ENCODE data around the gene VPS11.
"Not testable (repeated sequence)": the region's sequence is repeated elsewhere in the genome, so short reads cannot be mapped to it uniquely, and the experiment has no call there.

Gene VPS11

GRCh38 chr11:119038884-119039283 is 28.7 kb upstream of the VPS11 start:
- no peak for DNase-seq (ENCODE audit: low read depth in 3 of 3)

DNA sequence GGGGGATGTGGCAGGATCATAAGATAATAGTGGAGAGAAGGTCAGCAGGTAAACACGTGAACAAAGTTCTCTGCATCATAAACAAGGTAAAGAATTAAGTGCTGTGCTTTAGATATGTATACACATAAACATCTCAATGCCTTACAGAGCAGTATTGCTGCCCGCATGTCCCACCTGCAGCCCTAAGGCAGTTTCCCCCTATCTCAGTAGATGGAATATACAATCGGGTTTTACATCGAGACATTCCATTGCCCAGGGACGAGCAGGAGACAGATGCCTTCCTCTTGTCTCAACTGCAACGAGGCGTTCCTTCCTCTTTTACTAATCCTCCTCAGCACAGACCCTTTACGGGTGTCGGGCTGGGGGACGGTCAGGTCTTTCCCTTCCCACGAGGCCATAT is 28.1 kb upstream of the VPS11 start:
- DNase-seq (ENCODE audit: low read depth in 3 of 3): not testable (repeated sequence)

DNA sequence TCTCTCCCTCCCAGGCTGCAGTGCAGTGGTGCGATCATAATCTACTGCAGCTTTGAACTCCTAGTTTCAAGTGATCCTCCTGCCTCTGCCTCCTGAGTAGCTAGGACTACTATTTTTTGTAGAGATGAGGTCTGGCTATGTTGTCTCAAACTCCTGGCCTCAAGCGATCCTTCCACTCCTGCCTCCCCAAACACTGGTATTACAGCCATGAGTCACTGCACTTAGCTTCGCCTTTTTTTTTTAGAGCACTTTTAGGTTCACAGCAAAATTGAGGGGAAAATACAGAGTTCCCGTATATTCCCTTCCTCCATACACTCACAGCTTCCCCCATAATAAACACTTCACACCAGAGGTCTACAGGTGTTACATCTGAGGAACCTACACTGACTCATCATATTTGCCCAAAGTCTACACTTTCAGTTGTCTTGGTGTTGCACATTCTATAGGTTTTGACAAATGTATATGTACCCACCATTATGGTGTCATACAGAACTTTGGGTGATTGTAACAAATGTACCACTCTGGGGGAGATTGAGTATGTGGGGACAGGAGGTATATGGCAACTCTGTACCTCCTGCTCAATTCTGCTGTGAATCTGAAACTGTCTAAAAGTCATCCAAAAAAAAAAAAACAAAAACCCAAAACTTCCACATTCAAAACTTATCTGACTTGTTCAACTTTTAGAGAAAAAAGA is 25.6 kb upstream of the VPS11 start:
- no peak for DNase-seq (ENCODE audit: low read depth in 3 of 3)

- no peak for DNase-seq (ENCODE audit: low read depth in 3 of 3)
These were observed 24.7 kb upstream of the VPS11 start for GRCh38 chr11:119042927-119043326.

DNA sequence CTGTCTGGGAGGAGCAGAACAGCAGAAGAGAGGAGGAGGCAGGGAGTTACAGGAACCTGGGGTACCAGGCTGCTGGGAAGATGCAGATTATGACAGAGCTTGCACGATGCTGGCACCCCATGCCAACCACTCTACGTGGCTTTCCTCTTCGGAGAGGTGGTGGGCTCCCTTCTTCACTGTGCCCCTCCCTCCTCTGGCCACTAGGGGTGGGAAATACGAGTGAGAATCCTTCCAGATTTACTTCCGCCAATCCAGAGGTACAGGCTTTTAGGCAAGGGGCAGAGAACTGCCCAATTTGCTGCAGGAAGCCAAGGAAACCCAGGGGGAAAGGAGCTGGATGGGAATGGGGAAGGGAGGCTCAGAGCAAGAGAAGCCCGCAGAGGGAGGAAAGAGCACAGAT is 22.9 kb upstream of the VPS11 start:
- DNase-seq (ENCODE audit: low read depth in 3 of 3): no peak

- no peak for DNase-seq (ENCODE audit: low read depth in 3 of 3)
These were observed 21.1 kb upstream of the VPS11 start for GRCh38 chr11:119046489-119046888.

DNA sequence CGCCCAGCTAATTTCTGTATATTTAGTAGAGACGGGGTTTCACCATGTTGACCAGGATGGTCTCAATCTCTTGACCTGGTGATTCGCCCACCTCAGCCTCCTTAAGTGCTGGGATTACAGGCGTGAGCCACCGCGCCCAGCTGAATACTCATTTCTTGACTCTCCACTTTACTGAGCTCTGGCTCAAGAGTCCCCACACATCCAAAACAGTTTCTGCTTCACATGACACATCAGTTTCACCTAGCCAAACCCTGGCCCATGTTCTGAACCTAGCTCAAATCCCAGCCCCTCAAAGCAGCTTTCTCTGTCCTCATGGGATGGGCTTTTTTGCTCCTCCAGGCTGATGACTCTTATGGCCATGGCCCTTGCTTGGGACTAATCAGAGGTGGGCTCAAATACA is 20.4 kb upstream of the VPS11 start:
- DNase-seq (ENCODE audit: low read depth in 3 of 3): no peak

DNA sequence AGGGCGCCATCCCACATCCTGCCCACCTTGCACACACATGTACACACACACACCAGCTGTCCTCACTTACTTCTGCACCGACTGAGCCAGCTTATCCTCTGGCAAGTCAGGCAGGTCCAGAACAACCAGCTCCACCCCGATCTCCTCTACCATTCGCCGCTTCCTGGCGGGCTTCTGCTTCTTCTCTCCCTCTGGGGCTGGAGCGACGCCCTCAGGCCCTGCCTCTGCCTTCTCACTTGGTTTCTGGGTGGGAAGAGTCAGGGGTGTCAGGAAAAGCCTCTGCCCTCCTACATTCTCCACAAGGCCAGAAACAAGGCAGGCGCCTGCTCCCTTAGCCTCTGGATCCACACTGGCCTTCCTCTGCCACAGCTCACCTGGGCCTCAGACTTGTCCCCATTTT is 19.0 kb upstream of the VPS11 start:
- no peak for DNase-seq (ENCODE audit: low read depth in 3 of 3)

DNA sequence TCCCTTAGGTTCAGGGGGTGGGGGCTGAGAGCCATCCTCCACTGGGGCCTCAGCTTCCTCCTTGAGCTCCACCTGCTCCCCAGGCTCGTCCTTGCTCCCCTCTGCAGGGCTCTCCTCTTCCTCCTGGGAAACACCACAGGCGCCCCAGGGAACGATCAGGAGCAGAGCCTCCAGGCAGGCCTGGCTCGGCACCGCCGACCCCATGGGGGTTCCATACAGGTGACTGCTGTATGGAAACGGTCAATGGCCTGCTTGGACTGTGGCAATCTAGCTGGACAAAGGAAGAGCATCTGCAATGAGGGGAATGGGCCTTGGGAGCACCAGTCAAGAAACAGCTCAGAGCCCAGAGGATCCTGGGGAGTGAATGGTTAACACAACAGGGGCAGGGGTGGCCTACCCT is 18.5 kb upstream of the VPS11 start:
- DNase-seq (ENCODE audit: low read depth in 3 of 3): no peak

GRCh38 chr11:119051440-119052162 is 16.0 kb upstream of the VPS11 start:
- no peak for DNase-seq (ENCODE audit: low read depth in 3 of 3)

GRCh38 chr11:119052163-119052814 is 15.3 kb upstream of the VPS11 start:
- DNase-seq (ENCODE audit: low read depth in 3 of 3): no peak

DNA sequence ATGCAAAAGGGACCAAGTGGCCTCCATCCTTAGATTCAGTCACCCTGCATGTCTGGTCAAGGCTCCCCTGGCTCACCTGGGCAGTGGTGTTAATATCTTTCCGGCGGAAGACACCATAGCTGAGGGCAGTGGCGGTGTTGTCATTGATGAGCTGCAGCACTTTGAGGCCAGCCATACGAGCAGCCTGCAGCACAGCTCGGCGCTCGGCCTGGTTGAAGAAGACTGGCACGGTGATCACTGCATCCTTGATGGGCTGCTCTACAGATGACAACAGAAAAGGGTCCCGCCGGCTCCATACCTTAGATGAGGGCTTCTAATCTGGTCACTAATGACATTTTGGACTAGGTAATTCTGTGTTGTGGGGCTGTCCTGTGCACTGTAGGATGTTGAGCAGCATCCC is 13.2 kb upstream of the VPS11 start:
- DNase-seq (ENCODE audit: low read depth in 3 of 3): no peak

DNA sequence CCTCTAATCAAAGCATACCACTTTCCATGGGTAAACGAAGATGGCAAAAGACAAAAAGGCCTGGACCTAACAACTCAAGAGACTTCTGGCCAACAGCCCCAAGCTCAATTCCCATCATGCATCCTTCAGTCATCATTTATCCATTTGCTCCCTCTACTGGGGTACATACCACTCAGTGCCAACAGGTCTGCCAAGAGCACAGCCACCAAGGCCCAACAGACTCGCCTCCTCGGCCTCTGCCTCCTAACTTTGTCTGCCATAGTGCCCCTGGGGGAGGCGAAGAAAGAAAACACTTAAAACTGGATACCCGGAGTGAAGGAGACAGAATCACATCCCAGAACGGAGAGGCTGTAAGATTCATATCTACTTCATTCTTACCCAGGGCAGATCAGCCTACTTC is 11.7 kb upstream of the VPS11 start:
- DNase-seq (ENCODE audit: low read depth in 3 of 3): no peak

GRCh38 chr11:119056421-119056999 is 11.1 kb upstream of the VPS11 start:
- peak; percentile 15 to 25 (median 23) for DNase-seq (ENCODE audit: low read depth in 3 of 3)

- peak; percentile 95 to 99 (median 98) for DNase-seq (ENCODE audit: low read depth in 3 of 3)
These were observed 10.4 kb upstream of the VPS11 start, which contains the start of gene HYOU1 for GRCh38 chr11:119057000-119057769. TSS of gene HYOU1 (minus strand) at chr11:119057205. CDS start at chr11:119056160, 1,045 bp downstream.

GRCh38 chr11:119059128-119059527 is 8.5 kb upstream of the VPS11 start:
- not testable (repeated sequence) for DNase-seq (ENCODE audit: low read depth in 3 of 3)

DNA sequence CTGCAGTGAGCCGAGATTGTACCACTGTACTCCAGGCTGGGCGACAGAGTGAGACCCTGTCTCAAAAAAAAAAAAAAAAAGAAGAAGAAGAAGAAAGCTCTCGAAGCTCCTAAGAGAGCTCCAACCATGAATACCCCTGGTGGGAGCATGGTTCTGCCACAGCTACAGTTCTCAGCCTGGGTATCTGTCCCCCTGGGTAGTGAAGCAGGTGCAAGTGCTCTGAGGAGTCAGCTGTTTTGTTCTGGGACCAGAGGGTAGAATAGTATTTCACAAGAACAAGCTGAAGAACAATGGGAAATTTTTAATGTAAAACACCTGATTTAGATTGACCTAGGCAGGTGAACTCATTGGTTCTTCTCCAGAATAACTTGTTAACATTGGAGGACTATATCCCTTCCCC is 6.4 kb upstream of the VPS11 start:
- no peak for DNase-seq (ENCODE audit: low read depth in 3 of 3)

DNA sequence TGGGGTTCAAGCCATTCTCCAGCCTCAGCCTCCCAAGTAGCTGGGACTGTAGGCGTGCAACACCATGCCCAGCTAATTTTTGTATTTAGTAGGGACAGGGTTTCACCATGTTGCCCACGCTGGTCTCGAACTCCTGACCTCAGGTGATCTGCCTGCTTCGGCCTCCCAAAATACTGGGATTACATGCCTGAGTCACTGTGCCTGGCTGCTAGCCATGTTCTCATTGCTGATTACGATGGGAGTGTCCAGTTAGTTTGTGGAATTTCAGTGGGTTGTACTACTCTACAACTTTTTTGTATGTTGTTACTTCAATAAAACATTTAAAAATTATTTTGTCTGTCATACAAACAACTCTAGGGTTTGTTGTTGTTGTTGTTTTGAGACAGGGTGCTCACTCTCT is 4.8 kb upstream of the VPS11 start:
- DNase-seq (ENCODE audit: low read depth in 3 of 3): no peak

DNA sequence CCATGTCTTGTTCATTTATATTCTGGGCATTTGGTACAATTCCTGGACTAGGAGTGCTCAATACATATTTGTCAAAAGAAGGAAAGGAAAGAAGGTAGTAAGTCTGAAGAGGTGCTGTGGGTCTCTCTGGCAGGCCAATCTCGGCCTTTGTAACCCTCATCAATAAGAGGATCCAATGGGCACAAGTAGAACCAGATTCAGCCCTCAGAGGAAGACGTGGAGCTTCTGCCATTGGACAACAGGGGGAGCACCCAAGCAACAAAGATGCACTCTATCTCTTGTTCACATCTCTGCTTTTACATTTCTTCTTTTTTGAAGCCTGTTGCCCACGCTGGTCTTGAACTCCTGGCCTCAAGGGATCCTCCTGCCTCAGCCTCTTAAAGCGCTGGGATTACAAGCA is 2.2 kb upstream of the VPS11 start:
- peak in 2 of 3 experiments; percentile 12 to 18 for DNase-seq (ENCODE audit: low read depth in 3 of 3)

DNA sequence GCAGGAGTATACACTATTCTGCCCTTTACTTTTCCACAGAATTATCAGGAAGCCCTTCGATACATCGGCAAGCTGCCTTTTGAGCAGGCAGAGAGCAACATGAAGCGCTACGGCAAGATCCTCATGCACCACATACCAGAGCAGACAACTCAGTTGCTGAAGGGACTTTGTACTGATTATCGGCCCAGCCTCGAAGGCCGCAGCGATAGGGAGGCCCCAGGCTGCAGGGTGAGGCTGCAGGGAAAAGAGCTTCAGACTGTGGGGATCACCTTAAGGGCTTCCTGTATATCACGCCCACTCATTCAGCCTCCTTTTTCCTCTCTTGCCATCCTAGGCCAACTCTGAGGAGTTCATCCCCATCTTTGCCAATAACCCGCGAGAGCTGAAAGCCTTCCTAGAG is 10.2 kb downstream of the VPS11 start:
- DNase-seq (ENCODE audit: low read depth in 3 of 3): no peak

DNA sequence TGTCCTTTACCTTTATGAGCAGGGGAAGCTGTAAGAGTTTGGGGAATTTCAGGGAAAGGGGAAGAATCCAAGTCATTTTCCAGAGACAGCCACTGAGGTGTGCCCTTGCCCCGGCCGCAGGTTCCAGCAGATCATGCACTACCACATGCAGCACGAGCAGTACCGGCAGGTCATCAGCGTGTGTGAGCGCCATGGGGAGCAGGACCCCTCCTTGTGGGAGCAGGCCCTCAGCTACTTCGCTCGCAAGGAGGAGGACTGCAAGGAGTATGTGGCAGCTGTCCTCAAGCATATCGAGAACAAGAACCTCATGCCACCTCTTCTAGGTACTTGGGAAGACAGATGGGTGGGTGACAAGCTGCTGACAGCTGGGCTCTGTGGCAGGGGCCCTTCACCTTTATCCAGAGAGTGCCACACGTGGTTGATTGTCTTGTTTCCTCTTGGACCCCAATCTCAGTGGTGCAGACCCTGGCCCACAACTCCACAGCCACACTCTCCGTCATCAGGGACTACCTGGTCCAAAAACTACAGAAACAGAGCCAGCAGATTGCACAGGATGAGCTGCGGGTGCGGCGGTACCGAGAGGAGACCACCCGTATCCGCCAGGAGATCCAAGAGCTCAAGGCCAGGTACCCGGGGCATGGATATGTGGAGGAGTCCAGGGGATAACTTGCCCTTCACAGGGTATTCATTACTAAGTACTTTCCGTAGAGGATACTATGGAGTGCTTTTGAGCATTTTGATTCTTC is 11.2 kb downstream of the VPS11 start:
- DNase-seq (ENCODE audit: low read depth in 3 of 3): no peak
